HG03457 (cell line): ENCODE measurements around the gene PHACTR2.

Source experiments
- ATAC-seq: cut with Tn5 transposase; IDR thresholded peaks from one replicate; pipeline ENCODE4 v1.9.1; 2021; ENCODE audit warnings: moderate number of reproducible peaks; ENCODE audit not compliant: unreplicated experiment

The PHACTR2 gene

DNA sequence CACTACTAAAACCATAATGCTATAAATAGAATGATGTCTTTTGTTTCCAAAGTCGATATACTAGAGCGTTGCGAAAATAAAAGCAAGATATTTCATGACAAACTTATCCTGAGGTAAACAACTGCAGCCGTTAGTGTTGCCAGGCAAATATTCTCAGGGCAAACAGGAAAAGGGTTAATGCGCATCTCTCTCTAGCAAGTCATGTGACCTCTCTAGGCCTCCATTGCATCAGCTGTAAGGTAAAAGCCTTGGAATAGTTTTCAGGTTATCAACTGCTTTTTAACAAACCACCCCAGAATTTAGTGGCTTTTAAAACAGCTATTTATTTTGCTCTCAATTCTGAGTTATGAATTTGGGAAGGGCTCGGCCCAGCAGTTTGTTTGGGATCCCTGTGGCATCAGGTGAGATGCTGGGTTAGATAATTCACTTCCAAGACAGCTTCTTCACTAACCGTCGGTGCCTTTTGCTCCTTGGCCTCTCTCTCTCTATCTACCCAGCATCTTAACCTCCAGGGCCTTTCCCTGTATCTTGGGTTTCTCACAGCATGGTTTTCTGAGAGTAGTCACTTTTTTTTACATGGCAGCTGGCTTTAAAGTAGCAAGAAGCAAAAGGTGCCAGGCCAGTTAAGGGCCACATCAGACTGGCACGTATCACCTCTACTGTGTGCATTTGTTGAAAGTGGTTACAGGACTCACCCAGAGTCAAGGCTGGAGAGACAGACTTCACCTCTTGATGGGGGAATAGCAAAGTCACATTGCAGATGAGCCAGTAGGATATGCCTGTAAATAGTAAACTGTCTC lies 126.2 kb downstream of the PHACTR2 start:
- ATAC-seq = no peak

DNA sequence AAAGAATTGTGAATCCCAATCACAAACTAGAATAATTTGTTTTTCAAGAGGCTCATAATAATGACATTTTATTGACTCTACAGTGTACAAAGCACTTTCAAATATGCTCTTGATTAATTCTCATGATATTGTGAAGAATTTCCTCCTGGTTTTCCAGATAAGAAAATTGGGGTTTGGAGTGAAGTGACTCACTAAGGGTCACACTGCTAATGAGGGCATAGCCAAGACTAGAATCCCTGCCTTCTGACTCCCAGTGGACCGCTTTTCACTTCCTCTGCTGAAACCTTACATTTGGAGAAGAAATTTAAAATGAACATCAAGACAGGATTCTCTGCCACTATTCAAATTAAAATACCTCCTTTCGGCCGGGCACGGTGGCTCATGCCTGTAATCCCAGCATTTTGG lies 127.1 kb downstream of the PHACTR2 start:
- no peak for ATAC-seq

DNA sequence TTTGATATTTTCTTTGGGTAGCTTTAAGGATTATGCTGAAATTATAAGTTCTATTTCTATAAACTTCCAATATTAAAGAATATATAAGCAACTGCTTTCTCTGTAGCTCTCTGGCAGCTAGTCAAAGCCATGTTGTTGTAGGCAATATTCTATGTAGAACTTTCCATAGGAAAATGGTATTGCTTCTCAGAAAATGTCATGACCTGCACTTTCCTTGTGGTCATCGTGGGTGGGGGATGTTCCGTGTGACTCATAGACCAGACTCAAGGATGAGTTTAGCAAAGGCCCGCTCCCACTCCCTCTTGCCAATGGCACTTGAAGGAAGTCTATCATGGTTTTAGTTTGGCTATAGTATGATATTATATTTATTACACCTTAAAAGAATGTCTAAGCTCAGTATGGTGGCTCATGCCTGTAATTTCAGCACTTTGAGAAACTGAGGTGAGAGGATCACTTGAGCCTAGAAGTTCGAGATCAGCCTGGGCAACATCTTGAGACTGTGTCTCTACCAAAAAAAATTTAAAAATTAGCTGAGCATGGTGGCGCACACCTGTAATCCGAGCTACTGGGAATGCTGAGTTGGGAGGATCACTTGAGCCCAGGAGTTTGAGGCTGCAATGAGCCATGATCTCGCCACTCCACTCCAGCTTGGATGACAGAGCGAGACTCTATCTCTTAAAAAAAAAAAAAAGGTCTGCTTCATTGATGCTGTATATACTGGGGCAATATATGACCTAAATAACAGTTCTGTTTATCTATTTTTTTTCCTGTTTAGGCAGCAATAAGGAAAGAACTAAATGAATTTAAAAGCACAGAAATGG lies 128.7 kb downstream of the PHACTR2 start:
- ATAC-seq = no peak

DNA sequence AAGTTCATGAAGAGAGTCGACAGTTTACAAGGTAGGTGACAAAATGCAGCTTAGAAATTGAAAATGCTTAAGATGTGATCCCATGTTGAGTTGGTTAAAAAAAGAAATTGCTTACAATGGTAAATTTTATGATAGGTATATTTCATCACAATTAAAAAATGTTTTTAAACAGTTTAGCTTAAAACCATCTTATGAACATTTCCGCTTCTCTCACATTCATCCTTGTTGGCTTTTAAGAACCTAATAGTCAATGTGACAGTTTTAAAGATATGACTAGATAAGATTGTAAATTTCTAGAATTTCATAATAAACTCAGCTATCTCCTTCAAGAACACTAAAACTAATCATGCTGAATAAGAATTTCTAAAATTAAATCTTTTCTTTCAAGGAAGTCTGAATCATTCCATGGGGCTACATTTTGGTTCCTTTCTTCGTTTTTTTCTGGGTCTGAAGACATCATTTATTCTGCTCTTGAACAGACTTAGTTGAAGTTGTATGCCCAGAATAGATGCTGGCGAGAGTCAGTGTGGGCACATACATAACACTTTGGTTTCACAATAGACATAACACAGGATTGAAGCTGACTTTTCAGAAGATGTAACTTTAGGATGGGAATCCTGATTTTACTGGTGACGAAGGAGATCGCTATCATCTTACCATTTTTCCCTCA lies 129.5 kb downstream of the PHACTR2 start:
- no peak for ATAC-seq

DNA sequence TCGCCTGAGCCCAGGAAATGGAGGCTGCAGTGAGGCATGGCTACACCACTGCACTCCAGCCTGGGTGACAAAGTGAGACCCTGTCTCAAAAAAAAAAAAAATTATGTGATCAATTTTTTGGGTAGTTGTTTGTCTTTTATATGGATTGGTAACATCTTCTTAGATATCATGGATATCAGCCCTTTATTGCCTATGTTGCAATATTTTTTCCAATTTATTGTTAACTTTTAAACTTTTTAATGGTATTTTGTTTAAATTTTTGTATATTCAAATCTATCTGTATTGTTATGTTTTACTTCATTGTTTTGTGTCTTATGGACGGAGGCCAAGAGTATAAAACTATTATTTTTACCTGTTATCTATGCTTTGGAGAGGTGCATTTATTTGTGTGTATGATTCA lies 133.0 kb downstream of the PHACTR2 start:
- no peak for ATAC-seq

DNA sequence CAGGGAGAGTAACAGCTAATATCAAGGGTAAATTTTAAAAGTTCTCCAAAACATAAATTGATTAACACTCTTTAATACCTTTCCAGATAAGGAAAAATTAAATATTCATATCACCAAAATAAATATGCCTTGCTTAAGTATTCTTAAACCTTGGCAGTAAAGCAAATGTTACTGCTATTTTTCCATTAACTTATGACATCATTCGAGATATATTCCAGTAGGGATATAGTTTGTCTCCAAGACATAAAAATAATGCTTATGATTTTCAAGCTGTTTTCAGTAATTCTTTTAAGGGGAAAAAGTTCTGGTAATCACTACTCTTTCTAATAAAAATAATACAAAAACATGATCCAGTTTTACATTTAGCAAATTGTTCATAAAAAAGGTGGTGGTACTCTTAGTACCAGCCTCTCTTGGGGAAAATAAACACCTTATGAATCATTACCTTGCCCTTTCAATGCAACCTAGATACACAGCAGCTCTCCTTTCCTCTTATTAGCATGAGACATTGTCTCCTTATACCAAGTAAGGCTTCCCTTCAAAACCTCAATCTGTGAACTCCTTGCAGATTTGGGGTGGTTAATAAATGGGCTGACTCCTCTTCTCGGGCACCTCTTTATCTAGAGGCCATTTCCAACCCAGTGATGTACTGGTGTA lies 133.9 kb downstream of the PHACTR2 start:
- no peak for ATAC-seq

DNA sequence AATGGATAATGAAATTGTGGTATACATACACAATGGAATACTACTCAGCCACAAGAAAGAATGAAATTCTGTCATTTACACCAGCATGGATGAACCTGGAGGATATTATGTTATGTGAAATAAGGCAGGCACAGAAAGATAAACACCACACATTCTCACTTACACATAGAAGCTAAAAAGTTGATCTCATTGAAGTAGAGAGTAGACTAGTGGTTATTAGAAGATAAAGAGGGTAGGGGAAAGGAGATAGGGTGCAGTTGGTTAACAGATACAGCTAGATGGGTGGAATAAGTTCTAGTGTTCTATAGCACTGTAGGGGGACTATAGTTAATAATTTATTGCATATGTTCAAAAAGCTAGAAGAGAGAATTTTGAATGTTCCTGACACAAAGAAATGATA lies 139.9 kb downstream of the PHACTR2 start:
- no peak for ATAC-seq

DNA sequence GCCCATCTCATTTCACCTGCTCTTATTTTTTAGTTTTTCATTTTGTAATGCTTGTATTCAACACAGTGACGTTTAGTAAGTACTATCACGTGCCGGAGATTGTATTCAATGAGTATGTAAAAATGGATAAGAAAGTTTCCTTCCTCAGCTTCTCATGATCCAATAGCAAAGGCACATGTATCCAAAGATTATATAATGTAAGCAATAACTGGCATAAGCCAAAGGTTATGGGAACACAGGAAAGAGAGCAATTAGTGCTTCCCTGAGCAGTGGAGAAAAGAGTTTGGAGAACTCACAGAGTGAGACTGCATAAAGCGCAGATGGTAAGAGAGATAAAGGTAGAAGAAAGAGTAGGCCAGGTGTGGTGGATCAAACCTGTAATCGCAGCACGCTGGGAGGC lies 143.6 kb downstream of the PHACTR2 start:
- no peak for ATAC-seq

DNA sequence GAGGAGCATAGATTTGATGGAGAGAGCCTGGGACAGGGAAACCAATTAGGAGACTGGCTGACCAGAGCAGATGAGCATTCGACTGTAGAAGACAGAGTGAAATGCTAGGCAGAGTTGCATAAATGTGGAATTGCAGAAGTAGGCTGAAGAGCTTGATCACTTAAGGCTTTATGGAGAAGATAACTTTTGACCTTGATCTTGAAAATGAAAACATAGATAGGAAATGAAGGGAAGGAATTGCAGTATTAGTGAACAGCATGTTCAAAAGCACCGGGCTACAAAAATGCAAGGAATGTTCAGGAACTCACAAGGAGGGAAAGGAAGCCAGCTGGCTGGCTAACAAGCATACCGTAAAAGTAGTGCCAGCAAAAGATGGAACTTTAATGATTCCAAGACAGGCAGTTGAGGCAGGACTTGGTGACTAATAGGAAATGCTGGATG lies 144.8 kb downstream of the PHACTR2 start:
- ATAC-seq = no peak

DNA sequence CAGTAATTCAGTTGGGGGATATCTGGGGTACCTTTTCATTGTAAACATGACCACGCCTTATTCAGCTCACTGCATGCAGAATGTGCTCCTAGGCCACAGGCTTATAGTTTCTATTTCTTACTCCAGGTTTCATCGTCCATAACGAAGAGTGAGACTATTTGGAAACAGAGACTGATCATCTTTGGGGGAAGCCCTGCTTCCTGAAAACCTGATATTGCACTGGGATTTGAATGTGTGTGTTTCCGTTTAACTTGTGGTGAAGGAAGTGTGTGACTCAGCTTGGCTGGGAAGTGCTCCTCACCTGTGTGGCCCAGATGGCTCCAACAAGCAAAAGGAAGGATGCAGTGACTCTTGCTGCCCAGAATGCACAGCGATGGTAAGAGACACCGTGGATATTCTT lies 145.8 kb downstream of the PHACTR2 start:
- ATAC-seq = no peak

DNA sequence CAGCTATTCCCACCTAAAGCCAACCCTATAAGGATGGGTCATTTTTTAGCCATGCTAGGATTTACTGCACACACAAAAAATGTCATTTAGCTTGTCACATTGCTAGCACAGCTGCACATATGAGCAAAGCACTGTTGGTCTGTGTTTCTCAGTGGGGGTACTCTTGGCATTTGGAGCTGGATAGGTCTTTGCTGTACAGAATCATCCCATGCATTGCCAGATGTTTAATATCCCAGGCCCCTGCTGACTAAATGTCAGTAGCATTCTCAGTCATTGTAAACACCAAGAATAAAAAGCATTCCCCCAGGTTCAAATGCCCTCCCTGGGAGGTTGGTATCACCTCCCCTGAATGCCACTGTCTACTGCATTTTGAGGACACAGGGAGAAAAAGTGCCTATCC lies 150.8 kb downstream of the PHACTR2 start:
- no peak for ATAC-seq

DNA sequence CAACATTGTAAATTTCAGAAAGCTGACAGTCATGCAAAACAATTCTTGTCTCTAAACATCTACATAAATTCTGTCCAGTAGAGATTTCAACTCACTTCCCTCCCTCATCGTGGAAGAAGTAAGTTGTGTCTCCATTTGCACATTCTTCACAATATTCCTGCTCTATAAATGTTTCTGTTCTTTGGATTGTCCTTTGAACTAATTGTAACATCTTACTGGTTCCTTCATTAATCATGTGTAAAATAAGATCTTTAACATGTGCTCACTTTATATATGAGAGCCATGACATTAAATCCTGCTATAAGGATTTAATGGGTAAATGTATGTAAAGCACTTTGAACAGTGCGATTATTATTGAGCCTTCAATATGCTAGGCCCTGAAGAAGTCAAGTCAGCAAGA lies 158.4 kb downstream of the PHACTR2 start:
- ATAC-seq = no peak

DNA sequence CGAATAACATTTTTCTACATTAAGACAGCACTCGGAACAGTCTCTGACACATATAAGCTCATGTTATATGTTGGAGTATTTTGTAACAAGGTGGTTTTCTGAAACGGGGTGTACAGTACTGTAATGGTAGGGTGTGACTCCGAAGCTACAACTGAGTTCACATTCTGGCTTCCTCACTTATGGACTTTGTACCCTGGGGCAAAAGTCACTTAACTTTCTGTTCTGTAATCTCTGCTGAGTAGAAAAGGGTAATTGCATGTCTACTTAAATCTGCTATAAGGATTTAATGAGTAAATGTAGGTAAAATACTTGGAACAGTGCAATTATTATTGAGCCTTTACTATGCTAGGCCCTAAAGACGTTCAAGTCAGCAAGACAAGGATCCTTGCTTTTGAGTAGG lies 160.6 kb downstream of the PHACTR2 start:
- ATAC-seq = no peak

DNA sequence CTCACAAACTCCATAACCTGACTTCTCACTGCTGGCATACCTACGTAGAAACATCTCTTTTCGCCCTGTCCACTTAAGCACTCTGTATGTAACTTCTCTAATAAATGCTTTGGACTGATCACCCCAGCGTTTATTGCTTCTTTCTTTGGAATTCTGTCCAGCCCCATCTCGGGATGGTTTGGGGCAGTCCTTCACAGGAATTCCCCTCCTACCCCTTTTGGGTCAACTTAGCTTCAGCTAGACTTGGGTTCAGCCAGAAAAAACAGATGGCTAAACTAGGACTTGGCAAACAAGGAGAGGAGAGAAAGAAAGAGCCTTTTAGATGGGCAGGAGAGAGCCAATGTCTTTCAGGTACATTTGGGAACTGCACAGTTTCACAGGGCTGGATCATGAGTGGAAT lies 161.4 kb downstream of the PHACTR2 start:
- no peak for ATAC-seq

DNA sequence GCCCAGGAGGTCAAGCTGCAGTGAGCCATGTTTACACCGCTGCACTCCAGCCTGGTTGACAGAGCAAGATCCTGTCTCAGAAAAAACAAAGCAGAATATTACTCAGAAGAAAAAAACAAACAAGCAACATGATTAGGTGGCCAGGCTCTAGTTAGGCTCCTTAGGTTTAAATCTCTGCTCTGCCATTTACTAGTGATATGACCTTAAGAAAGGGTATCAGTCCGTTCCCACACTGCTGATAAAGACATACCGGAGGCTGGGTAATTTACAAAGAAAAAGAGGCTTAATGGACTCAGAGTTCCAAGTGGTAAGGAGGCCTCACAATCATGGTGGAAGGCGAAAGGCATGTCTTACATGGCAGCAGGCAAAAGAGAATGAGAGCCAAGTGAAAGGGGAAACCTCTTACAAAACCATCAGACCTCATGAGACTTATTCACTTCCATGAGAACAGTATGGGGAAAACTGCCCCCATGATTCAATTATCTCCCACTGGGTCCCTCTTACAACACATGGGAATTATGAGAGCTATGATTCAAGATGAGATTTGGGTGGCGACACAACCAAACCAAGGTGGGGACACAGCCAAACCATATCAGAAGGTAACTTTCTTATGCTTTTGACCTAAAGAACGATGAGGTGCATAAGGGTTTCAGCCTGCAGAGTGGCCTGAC lies 163.0 kb downstream of the PHACTR2 start:
- ATAC-seq = no peak

DNA sequence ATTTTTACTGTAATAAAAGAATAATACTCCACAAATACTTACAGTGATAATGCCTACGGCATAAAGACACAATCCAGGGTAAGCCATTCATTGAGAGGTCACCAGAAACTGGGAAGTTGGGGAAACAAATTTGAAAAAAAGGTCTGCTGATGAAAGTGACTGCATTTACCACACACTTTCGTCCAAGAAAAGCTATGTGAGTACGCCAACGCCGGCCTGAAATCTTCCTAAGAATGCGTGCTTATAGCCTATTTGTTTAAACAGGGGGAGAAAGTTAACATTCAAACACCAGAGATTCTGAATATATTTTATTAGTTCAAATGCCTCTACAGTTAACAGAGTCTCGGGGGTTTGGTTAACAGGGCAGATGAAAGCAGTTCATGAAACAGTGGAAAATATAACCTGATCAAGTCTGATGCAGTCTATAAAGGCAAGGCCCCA lies 164.7 kb downstream of the PHACTR2 start:
- no peak for ATAC-seq

DNA sequence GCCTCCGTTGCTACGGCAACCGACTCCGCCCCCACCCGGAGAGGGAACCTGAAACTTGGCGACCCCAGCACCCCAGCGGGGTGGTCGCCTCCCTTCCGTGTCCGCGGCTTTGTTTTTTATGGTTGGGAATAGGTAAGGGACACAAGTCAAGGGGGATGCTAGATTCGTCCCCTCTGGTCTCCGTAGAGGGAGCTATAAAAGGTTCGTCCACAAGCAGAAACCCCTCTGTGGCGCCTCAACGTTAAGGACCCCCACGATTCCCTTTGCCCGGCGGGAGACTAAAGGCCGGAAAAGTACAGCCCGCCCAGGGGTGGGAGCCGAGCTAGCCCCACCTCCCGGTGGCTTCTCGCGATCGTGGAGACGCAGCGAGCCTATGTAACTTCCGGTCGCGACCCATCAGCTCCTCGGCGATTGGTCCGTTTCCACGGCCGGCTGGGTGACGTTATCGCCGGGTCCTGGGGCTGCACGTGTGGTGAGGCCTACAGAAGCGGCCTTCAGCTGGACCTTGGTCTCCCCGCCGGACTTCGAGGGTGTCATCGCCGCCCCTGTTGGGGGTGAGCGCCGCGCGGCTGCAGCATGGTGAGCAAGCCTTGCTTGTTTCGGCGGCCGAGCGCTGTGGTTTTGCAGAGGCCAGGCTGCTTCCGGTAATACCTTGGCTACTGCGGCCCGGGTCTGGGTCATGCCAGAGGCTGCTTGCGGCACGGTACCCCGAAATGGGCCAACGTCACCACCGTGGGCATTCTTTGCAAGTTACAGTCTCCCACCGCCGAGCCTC lies 165.3 kb downstream of the PHACTR2 start, which contains the start of gene LTV1:
LTV1 (plus strand) TSS at position 437 of the 775 bp plus-strand sequence; CDS start at position 577, 140 bp downstream.
- ATAC-seq = peak; percentile 100

DNA sequence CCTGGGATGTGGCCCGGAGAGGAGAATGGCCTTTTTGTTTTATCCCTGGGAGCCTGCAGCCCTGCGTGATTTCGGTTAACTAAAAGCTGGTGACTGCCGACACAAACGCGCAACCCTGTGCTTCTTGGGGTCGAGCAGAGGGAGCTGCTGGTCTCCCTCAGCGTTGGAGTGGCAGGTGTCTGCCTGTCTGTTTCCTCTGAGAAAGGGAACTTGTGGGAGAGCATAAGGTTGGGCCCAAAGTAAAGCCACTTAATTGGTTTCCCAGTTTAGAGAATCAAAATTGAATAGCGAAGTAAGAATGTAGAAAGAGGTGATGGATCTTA lies 165.9 kb downstream of the PHACTR2 start:
- peak; percentile 6 for ATAC-seq

DNA sequence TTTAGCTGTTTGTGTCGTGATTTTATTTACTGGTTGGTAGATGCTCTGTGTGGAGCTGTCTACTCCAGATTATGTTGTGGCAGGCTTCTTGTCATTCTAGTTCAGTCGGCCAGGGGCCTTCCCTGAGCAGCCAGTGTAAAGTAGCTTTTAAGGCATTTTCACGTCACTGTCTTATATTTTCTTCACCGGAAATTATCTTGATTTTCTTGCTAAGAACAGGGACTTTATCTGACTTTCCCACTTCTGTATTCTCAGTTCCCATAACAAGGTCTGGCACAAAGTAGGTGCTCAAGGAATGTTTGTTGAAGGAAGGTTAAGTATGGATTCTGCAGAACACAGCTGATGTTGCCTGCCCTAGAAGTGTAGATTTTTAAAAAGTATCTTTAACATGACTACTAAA lies 166.2 kb downstream of the PHACTR2 start:
- no peak for ATAC-seq

DNA sequence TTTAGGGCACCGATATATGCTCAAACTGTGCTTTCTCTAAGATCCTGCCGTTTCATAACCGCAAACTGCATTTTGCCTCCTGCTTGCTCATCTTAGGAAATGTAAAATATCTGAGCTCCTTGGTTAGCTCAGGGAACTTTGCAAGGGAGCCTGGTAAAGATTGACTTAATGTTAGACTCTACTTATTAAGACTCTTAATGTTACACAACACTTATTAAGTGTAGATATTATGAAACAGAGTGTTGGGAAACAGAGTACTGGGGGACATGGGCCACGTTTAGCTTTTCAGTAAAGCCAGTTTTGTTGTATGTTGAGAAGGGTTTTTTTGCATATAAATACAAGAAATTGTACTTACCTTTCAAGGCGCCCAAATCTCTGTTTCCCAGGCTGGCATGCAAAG lies 167.3 kb downstream of the PHACTR2 start:
- no peak for ATAC-seq
